ENCODE measurements around the gene ZNF441.

DNA sequence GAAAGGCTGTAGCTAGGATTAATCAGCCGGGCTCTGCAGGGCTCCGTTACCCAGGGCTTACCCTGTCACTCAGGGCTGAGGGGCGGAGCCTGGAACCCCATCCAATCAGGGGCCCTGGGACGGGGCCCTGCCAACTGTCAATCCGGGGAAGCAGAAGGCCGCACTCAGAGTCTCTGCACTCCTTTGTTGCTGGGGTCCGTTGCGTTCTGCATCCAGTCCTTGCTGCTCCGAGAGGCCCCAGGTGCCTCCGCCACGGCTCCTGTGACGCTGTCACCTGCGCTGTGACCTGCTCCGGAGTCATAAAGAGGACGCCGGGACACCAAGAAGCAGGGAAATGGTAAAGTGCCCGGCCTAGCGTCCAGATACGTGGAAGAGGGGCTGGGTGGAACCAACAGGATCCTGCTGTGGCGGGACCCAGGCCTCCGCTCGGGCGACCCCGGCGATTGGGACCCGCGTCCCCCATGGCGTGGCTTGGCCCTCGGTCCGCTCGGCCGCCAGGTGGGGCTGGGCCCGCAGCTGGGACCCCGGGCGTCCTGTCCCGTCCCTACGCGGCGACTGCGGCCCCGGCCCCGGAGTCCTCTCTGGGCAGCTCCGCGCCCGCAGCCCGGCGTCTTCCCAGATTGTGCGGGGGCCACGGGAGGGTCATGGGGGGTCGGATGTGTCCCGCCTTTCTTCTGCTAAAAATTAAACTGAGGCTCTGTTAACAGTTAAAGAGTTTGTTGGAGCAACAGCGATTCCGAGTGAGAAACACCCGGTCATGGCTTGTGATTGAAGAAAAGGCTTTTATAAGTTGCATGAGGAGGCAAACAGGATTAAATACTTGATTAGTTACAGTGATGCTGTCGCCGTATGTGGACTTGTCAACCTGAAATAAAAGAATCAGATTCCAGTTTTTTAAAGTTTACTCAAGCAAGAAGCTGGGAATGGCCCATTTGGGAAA, 31.9 kb downstream of the ZNF441 start, which contains the start of gene ZNF491:
- TF ChIP-seq, protein P1, sequence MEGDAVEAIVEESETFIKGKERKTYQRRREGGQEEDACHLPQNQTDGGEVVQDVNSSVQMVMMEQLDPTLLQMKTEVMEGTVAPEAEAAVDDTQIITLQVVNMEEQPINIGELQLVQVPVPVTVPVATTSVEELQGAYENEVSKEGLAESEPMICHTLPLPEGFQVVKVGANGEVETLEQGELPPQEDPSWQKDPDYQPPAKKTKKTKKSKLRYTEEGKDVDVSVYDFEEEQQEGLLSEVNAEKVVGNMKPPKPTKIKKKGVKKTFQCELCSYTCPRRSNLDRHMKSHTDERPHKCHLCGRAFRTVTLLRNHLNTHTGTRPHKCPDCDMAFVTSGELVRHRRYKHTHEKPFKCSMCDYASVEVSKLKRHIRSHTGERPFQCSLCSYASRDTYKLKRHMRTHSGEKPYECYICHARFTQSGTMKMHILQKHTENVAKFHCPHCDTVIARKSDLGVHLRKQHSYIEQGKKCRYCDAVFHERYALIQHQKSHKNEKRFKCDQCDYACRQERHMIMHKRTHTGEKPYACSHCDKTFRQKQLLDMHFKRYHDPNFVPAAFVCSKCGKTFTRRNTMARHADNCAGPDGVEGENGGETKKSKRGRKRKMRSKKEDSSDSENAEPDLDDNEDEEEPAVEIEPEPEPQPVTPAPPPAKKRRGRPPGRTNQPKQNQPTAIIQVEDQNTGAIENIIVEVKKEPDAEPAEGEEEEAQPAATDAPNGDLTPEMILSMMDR (IDR thresholded peaks at IDR 0.05), result peak in 3 of 4 experiments; percentile 7 to 54 (median 21)
- peak; percentile 86 for TF ChIP-seq POLR2A (IDR thresholded peaks at IDR 0.05)
